22Rv1 (cell line): ENCODE measurements around the gene CD180.

Experiments
- H3K27ac ChIP-seq: fragments of 450-650 bp; 2 replicates; pipeline ENCODE4 v1.5.1; 2017
- CTCF ChIP-seq: fragments of 450-650 bp; IDR thresholded peaks from 2 replicates; pipeline ENCODE4 v1.5.1; 2017; ENCODE audit warnings: mild to moderate bottlenecking
- ZFX ChIP-seq: fragments of 450-650 bp; IDR thresholded peaks from 2 replicates; pipeline ENCODE4 v1.6.1; 2017; ENCODE audit warnings: antibody characterized with exemption, borderline replicate concordance

Gene CD180

GRCh38 chr5:67196537-67197059 is at the start of gene CD180:
CD180 (minus strand) TSS chr5:67196799; CDS start chr5:67196641, 158 bp downstream.
- TF ChIP-seq ZFX (no peak), CTCF (no peak)

GRCh38 chr5:67246108-67246507 is 49.5 kb upstream of the CD180 start:
- H3K27ac ChIP-seq: no peak overlapping the region
- no peak for TF ChIP-seq ZFX
- peak; percentile 79 for TF ChIP-seq CTCF

More at GRCh38 chr5:67196537-67197059, at the start of gene CD180:
- H3K27ac ChIP-seq: no peak within 1 kb of the TSS

GRCh38 chr5:67245259-67245846 is 48.8 kb upstream of the CD180 start:
- no peak for TF ChIP-seq CTCF
- no peak for TF ChIP-seq ZFX
- no peak overlapping the region for H3K27ac ChIP-seq

- H3K27ac ChIP-seq: no peak overlapping the region
These were observed 47.8 kb upstream of the CD180 start for GRCh38 chr5:67244345-67244793.

GRCh38 chr5:67243944-67244343 is 47.3 kb upstream of the CD180 start:
- H3K27ac ChIP-seq: no peak overlapping the region
- TF ChIP-seq ZFX: no peak
- no peak for TF ChIP-seq CTCF

More at GRCh38 chr5:67244345-67244793, 47.8 kb upstream of the CD180 start:
- TF ChIP-seq ZFX: no peak
- TF ChIP-seq CTCF: no peak

GRCh38 chr5:67243349-67243748 is 46.8 kb upstream of the CD180 start:
- H3K27ac ChIP-seq: no peak overlapping the region
- TF ChIP-seq ZFX: no peak
- no peak for TF ChIP-seq CTCF

- no peak for TF ChIP-seq ZFX
- TF ChIP-seq CTCF: no peak
- no peak overlapping the region for H3K27ac ChIP-seq
These were observed 44.7 kb upstream of the CD180 start for GRCh38 chr5:67241326-67241725.
